Fibroblast of lung (primary cell): ENCODE measurements around the gene ARSG.

Experiments used
- EZH2 ChIP-seq: IDR thresholded peaks from 2 replicates; pipeline ENCODE4 v1.5.1; 2012; ENCODE audit warnings: low read length, control low read depth, mild to moderate bottlenecking; ENCODE audit errors: missing control alignments
- TF ChIP-seq, protein P1 (sequence below), 2 donors: IDR thresholded peaks in 1 of 2; conservative IDR thresholded peaks in 1 of 2; 1 replicate in 1 of 2; 2 replicates in 1 of 2; pipeline ENCODE4 v1.5.1; 2011 to 2012; ENCODE audit warnings: low read length in 2 of 2, control low read depth in 1 of 2, inconsistent platforms in 1 of 2, low read depth in 1 of 2, mild to moderate bottlenecking in 1 of 2

DNA sequence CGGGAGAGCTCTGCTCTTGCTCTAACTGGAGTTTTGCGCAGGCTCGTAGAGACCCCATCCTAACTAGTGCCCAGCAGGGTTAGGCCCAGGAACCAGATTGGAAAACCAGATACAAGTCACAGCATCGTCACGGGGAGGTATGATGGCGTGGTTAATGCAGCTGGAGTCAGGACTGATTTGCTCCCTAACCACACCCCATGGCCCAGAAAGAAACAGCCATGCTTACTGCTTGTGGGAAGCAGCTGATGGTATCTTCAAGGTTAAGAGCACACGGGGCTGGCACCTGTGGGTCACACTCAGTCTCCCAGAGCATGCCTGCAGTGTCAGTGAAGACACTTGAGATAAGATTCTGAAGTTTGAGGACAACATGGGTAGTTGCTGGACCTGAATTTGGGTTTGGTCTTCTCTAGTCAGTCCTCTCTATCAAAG, 105.8 kb downstream of the ARSG start:
- TF ChIP-seq, protein P1, sequence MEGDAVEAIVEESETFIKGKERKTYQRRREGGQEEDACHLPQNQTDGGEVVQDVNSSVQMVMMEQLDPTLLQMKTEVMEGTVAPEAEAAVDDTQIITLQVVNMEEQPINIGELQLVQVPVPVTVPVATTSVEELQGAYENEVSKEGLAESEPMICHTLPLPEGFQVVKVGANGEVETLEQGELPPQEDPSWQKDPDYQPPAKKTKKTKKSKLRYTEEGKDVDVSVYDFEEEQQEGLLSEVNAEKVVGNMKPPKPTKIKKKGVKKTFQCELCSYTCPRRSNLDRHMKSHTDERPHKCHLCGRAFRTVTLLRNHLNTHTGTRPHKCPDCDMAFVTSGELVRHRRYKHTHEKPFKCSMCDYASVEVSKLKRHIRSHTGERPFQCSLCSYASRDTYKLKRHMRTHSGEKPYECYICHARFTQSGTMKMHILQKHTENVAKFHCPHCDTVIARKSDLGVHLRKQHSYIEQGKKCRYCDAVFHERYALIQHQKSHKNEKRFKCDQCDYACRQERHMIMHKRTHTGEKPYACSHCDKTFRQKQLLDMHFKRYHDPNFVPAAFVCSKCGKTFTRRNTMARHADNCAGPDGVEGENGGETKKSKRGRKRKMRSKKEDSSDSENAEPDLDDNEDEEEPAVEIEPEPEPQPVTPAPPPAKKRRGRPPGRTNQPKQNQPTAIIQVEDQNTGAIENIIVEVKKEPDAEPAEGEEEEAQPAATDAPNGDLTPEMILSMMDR (conservative IDR thresholded peaks at IDR 0.05 in 1 of 2, IDR thresholded peaks at IDR 0.05 in 1 of 2; ENCODE audit: low read depth in 1 of 2, low read length in 2 of 2), result no peak
- no peak for TF ChIP-seq EZH2
